Body of pancreas (tissue), 4 donors: ENCODE data around the gene NEDD4L. TPM values are rescaled to one million over a fixed set of nuclear protein-coding genes. Genes with fewer than 3 reads are reported as not detected.

ENCODE experiments used
- ATAC-seq: fragments of 150-250 bp; one replicate; pipeline ENCODE4 v1.9.1; 2016
- DNase-seq, 4 donors: peaks; one replicate each; pipeline ENCODE4 v3.0.0-alpha.2; 2019
- H3K27ac ChIP-seq, 4 donors: fragments of 200-600 bp; sonication (generic); 1 replicate in 3 of 4; 2 replicates in 1 of 4; pipeline versions ENCODE4 v1.5.1 to v1.6.1; 2016 to 2019; ENCODE audit warnings: mild to moderate bottlenecking in 1 of 4, mixed read lengths in 1 of 4, moderate library complexity in 1 of 4
- H3K27me3 ChIP-seq, 2 donors: fragments of 200-600 bp; sonication (generic); one replicate each; pipeline ENCODE4 v1.6.0; 2016; ENCODE audit warnings: mild to moderate bottlenecking in 1 of 2
- H3K36me3 ChIP-seq, 2 donors: fragments of 200-600 bp; sonication (generic); replicated peaks in 1 of 2; 2 replicates each; pipeline ENCODE4 v1.5.1; 2016; ENCODE audit warnings: low read depth in 2 of 2; ENCODE audit not compliant: insufficient read depth in 1 of 2
- H3K4me1 ChIP-seq: fragments of 200-600 bp; sonication (generic); one replicate; pipeline ENCODE4 v1.6.0; 2016
- H3K4me3 ChIP-seq, 2 donors: fragments of 200-600 bp; sonication (generic); 1 replicate in 1 of 2; 2 replicates in 1 of 2; pipeline ENCODE4 v1.5.1; 2016 to 2019
- H3K9me3 ChIP-seq, 3 donors: fragments of 200-600 bp; sonication (generic); 1 replicate in 2 of 3; 2 replicates in 1 of 3; pipeline ENCODE4 v1.5.1; 2016
- POLR2A ChIP-seq, 3 donors: fragments of 450-650 bp; IDR thresholded peaks; one replicate each; pipeline ENCODE4 v1.6.1; 2016; ENCODE audit warnings: antibody characterized with exemption in 3 of 3, mild to moderate bottlenecking in 2 of 3
- WGBS, 2 donors: methylation state at CpG; one replicate each; pipeline ENCODE4 v1.1.5; 2017; 5-methylcytosine and 5-hydroxymethylcytosine counted together
- intact Hi-C: fragments of 100-400 bp; cut with DNase I; formaldehyde crosslinking; loops from one replicate; pipeline ENCODE4 v1.15.1; 2023
- total RNA-seq, 2 donors: library from RNA; depleted of rRNA; stranded (reverse); fragments of >200 nt; gene quantifications; one replicate each; pipeline ENCODE4 v1.1.0, GENCODE V29; 2016
- TF ChIP-seq, protein P1 (sequence below), 7 experiments: fragments of 450-650 bp in 4 of 7; fragments of 200-600 bp in 3 of 7; sonication (generic) in 3 of 7; IDR thresholded peaks; one replicate each; pipeline ENCODE4 v1.5.1; 2016 to 2019; ENCODE audit warnings: antibody characterized with exemption in 7 of 7

NEDD4L gene
- total RNA-seq, 2 donors from 2014 or later: 105 to 108 TPM

DNA sequence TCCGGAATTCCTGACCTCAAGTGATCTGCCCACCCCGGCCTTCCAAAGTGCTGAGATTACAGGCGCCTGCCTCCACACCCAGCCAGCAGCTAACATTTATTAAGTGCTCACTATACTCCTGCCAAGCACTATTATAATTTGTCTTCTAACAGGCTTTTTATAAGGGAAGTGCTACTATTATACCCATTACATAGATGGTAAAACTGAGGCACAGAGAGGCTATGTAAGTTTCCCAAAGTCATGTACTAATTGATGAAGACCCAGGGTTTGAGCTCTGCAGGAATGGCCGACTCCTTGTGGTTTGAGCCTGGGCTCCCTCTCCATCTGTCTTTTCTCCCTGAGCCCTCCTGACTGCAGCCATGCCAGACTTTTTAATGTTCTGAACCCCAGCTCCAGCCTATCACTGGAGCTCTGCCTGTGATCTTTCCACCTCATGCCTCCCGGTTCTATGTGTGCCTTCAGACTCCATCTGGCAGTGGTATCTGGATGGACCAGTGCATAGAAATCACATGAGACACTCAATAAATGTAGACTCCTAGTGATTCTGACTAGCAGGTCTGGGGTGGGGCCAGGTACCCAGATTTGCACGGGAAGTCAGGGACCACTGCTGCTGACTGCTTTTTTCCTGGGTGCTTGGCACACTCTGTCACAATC, 197.1 kb downstream of the NEDD4L start:
- no peaks in the 10 kb centered on the region for H3K36me3 ChIP-seq
- ATAC-seq (no peak), DNase-seq (no peak)
- 85 to 91% methylated on average over 6 of the region's 6 CpGs for WGBS, 2 donors
- H3K4me1 ChIP-seq: peaks cover 43% of the 10 kb centered on the region
- no peak for TF ChIP-seq POLR2A (IDR thresholded peaks at IDR 0.05)
- TF ChIP-seq, protein P1, sequence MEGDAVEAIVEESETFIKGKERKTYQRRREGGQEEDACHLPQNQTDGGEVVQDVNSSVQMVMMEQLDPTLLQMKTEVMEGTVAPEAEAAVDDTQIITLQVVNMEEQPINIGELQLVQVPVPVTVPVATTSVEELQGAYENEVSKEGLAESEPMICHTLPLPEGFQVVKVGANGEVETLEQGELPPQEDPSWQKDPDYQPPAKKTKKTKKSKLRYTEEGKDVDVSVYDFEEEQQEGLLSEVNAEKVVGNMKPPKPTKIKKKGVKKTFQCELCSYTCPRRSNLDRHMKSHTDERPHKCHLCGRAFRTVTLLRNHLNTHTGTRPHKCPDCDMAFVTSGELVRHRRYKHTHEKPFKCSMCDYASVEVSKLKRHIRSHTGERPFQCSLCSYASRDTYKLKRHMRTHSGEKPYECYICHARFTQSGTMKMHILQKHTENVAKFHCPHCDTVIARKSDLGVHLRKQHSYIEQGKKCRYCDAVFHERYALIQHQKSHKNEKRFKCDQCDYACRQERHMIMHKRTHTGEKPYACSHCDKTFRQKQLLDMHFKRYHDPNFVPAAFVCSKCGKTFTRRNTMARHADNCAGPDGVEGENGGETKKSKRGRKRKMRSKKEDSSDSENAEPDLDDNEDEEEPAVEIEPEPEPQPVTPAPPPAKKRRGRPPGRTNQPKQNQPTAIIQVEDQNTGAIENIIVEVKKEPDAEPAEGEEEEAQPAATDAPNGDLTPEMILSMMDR (IDR thresholded peaks at IDR 0.05): no peak
- peak overlapping the region in 3 of 4 donors; percentile 35 to 60 (median 43) for H3K27ac ChIP-seq
- no peaks in the 10 kb centered on the region for H3K9me3 ChIP-seq
- H3K27me3 ChIP-seq: no peaks in the 10 kb centered on the region
- no peak overlapping the region for H3K4me3 ChIP-seq
- intact Hi-C loops: no loop called here

DNA sequence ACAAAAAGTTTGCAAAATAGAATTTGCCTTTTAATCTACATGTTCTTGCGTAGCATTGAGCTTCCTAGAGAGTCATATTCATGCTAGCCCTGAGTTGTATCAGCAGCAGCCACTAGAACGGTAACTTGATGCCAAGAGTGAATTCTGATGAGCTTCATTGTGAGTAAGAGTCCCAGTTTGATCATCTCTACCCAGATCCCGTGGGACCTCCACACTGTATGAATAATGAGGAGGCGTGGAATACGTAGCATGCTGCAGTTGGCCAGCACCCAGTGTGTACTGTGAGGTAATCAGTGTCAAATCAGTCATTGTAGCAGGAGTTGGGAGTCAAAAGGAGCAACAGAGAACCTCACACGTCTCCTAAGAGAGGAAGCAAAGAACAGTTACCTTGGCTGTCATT, 197.9 kb downstream of the NEDD4L start:
- intact Hi-C loops: no loop called here
- DNase-seq (peak; percentile 52 to 75 (median 65)), ATAC-seq (peak; percentile 80)
- Histone ChIP-seq H3K36me3 (no peaks in the 10 kb centered on the region), H3K4me3 (no peak overlapping the region), H3K27ac (peak overlapping the region in 3 of 4 donors; percentile 35 to 60 (median 43)), H3K9me3 (no peaks in the 10 kb centered on the region), H3K27me3 (no peaks in the 10 kb centered on the region), H3K4me1 (peaks cover 43% of the 10 kb centered on the region)
- TF ChIP-seq, protein P1 (IDR thresholded peaks at IDR 0.05): no peak
- no peak for TF ChIP-seq POLR2A (IDR thresholded peaks at IDR 0.05)
- WGBS, 2 donors: 30 to 41% methylated on average over 6 of the region's 6 CpGs

DNA sequence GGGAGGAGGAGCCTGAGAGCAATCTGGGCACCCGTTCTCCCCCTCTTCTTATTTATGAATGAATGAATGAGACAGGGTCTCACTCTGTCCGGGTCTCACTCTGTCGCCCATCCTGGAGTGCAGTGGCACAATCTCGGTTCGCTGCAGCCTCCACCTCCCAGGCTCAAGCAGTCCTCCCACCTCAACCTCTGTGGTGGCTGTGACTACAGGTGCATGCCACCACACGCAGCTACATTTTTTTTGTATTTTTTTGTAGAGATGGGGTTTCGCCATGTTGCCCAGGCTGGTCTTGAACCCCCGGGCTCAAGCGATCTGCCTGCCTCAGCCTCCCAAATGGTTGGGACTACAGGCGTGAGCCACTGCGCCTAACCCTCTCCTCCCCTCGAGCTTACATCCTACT, 198.4 kb downstream of the NEDD4L start:
- Histone ChIP-seq H3K4me3 (no peak overlapping the region), H3K36me3 (no peaks in the 10 kb centered on the region), H3K4me1 (peaks cover 47% of the 10 kb centered on the region), H3K27me3 (no peaks in the 10 kb centered on the region), H3K9me3 (no peaks in the 10 kb centered on the region), H3K27ac (peak overlapping the region in 3 of 4 donors; percentile 35 to 60 (median 43))
- intact Hi-C loops: no loop called here
- WGBS, 2 donors: 85 to 90% methylated on average over 12 of the region's 12 CpGs
- no peak for DNase-seq
- no peak for ATAC-seq
- TF ChIP-seq, protein P1 (IDR thresholded peaks at IDR 0.05): no peak
- TF ChIP-seq POLR2A (IDR thresholded peaks at IDR 0.05): no peak

DNA sequence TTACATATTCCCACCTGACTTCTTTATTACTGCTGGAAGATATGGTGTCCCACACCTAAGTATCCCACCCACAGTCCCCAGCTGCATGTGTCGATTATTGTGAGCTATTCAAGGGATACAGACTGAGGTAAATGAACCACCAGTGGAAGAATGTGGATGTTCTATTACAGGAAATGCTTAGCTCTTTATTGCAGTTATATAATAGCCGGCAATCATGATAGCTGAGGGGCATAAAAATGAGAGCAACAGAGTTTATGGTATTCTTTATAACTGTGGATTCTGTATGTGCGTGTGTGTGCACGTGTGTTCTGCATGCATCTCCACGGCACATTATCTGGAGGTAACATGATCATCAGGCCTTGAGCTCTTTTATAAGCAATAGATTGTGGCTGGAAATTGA, 198.9 kb downstream of the NEDD4L start:
- Histone ChIP-seq H3K27me3 (no peaks in the 10 kb centered on the region), H3K4me1 (peaks cover 52% of the 10 kb centered on the region), H3K4me3 (no peak overlapping the region), H3K27ac (peak overlapping the region in 3 of 4 donors; percentile 2 to 60 (median 35)), H3K36me3 (no peaks in the 10 kb centered on the region), H3K9me3 (no peaks in the 10 kb centered on the region)
- 76 to 78% methylated on average over 5 of the region's 5 CpGs for WGBS, 2 donors
- no peak for ATAC-seq
- TF ChIP-seq POLR2A (IDR thresholded peaks at IDR 0.05): no peak
- TF ChIP-seq, protein P1 (IDR thresholded peaks at IDR 0.05): no peak
- DNase-seq: no peak
- intact Hi-C loops: no loop called here

DNA sequence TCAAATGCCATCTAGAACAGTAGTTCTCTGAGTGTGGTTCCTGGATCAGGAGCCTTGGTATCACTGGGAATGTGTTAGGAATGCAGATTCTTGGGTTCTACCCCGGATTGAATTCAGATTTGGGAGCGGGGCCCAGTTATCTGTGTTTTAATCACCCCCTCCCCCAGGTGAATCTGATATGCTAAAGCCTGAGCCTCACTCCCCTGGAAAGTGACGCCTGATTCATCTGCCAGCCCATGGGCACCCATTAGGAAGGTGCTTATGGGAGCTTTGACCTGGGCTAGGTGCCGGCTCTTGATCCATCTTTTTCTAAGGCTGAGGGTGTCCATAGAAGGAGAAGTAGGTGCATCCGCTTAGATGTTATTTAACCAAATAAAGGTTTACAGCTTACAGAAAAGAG, 199.4 kb downstream of the NEDD4L start:
- DNase-seq (no peak), ATAC-seq (no peak)
- H3K9me3 ChIP-seq: no peaks in the 10 kb centered on the region
- no peaks in the 10 kb centered on the region for H3K36me3 ChIP-seq
- 91 to 92% methylated on average over 5 of the region's 5 CpGs for WGBS, 2 donors
- H3K4me3 ChIP-seq: no peak overlapping the region
- TF ChIP-seq, protein P1 (IDR thresholded peaks at IDR 0.05): no peak
- no peak for TF ChIP-seq POLR2A (IDR thresholded peaks at IDR 0.05)
- H3K27ac ChIP-seq: peak overlapping the region in 2 of 4 donors; percentile 2 to 35
- H3K4me1 ChIP-seq: peaks cover 54% of the 10 kb centered on the region
- intact Hi-C loops: no loop called here
- H3K27me3 ChIP-seq: no peaks in the 10 kb centered on the region
